NCI-H2081 treated with DMSO at 0.1 percent for 48 hours (cell line): Measurements from ENCODE around the gene GMDS.
A peak's percentile ranks its signal among the peaks of the same experiment; 100 is the strongest.

Experiments used
- DNase-seq: peaks from one replicate; lab custom pipeline; 2025; lab: John Stamatoyannopoulos, UW

Gene GMDS

GRCh38 chr6:2133716-2134310 is 111.6 kb downstream of the GMDS start:
- no peak for DNase-seq

- no peak for DNase-seq
Measured at GRCh38 chr6:2132916-2133315, 112.5 kb downstream of the GMDS start.

- DNase-seq = no peak
Measured at GRCh38 chr6:2132416-2132815, 113.0 kb downstream of the GMDS start.

GRCh38 chr6:2129182-2129621 is 116.2 kb downstream of the GMDS start:
- DNase-seq = no peak

- DNase-seq = no peak
Measured at GRCh38 chr6:2127484-2127911, 117.9 kb downstream of the GMDS start.

- DNase-seq = no peak
Measured at GRCh38 chr6:2126351-2126750, 119.1 kb downstream of the GMDS start.

- DNase-seq = no peak
Measured at GRCh38 chr6:2125158-2125557, 120.2 kb downstream of the GMDS start.

GRCh38 chr6:2124260-2124709 is 121.1 kb downstream of the GMDS start:
- DNase-seq = no peak

- no peak for DNase-seq
Measured at GRCh38 chr6:2120912-2121311, 124.5 kb downstream of the GMDS start.

GRCh38 chr6:2119275-2119674 is 126.1 kb downstream of the GMDS start:
- no peak for DNase-seq

GRCh38 chr6:2118136-2118535 is 127.3 kb downstream of the GMDS start:
- no peak for DNase-seq

- DNase-seq = no peak
Measured at GRCh38 chr6:2117447-2117846, 128.0 kb downstream of the GMDS start.

- DNase-seq = no peak
Measured at GRCh38 chr6:2116496-2116895, 128.9 kb downstream of the GMDS start.

- DNase-seq = no peak
Measured at GRCh38 chr6:2114100-2114499, 131.3 kb downstream of the GMDS start.

GRCh38 chr6:2111162-2111677 is 134.2 kb downstream of the GMDS start:
- DNase-seq = no peak

GRCh38 chr6:2110504-2110903 is 134.9 kb downstream of the GMDS start:
- DNase-seq = no peak

GRCh38 chr6:2109796-2110195 is 135.6 kb downstream of the GMDS start:
- peak; percentile 94 for DNase-seq

- DNase-seq = peak; percentile 76
Measured at GRCh38 chr6:2108700-2109306, 136.6 kb downstream of the GMDS start.

- no peak for DNase-seq
Measured at GRCh38 chr6:2104524-2104880, 140.9 kb downstream of the GMDS start.

- peak; percentile 29 for DNase-seq
Measured at GRCh38 chr6:2103765-2104523, 141.5 kb downstream of the GMDS start.

GRCh38 chr6:2102966-2103365 is 142.4 kb downstream of the GMDS start:
- no peak for DNase-seq

GRCh38 chr6:2102316-2102883 is 143.0 kb downstream of the GMDS start:
- DNase-seq = no peak

- DNase-seq = no peak
Measured at GRCh38 chr6:2101213-2101612, 144.2 kb downstream of the GMDS start.
